CD4-positive, alpha-beta T cell treated with Interleukin-4 for 1 hour (primary cell): ENCODE data around the gene SLC30A5.
"Not testable (repeated sequence)": the region's sequence is repeated elsewhere in the genome, so short reads cannot be mapped to it uniquely, and the experiment has no call there.

Experiments
- DNase-seq, 2 donors: peaks; one replicate each; pipeline ENCODE4 v3.0.0-alpha.2; 2020 to 2022

The SLC30A5 gene

DNA sequence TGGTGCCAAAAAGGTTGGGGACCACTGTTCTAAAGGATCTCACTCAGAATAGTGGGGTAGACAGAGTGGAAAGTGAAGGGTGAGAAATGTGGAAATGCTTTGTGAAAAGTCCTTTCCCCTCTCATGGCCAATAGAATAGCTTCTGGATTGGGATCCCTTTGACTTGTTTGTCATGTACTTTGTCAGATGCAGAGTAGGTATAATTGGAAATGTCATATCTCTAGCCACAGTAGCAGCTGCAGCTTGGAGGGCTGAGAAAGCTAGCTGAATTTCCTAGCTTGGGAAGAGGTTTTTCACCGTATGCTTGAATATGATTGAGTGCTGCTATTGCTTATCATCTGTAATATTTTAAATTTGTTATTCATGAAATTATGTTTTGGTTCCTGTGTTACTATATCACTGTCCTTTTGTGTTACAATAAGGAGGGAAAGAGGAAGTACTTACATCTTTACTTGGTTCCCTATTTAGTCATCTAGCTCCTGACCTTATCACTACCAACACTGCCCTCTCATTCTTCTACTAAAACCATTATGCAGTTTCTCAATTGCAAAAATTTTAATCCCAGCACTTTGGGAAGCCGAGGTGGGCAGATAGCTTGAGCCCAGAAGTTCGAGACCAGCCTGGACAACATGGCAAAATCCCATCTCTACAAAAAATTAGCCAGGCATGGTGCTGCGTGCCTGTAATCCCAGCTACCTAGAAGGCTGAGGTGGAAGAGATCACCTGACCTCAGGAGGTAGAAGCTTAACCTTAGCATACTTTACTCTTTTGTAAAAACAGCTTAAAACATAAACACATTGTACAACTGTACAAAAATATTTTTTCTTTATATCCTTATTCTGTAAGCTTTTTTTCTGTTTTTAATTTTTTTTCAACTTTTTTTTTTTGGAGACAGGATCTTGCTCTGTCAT is 12.4 kb downstream of the SLC30A5 start:
- no peak for DNase-seq

DNA sequence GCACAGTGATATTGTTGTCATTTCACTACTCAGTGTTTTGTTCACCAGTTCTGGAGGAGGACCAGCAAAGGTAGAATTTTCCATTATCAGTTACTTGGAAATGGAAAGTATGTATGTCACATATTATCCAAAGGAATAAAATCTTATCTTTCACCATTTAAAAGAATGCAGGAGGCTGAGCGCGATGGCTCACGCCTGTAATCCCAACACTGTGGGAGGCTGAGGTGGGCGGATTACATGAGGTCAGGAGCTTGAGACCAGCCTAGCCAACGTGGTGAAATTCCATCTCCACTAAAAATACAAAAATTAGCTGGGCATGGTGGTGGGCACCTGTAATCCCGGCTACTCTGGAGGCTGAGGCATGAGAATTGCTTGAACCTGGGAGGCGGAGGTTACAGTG is 14.6 kb downstream of the SLC30A5 start:
- not testable (repeated sequence) for DNase-seq

DNA sequence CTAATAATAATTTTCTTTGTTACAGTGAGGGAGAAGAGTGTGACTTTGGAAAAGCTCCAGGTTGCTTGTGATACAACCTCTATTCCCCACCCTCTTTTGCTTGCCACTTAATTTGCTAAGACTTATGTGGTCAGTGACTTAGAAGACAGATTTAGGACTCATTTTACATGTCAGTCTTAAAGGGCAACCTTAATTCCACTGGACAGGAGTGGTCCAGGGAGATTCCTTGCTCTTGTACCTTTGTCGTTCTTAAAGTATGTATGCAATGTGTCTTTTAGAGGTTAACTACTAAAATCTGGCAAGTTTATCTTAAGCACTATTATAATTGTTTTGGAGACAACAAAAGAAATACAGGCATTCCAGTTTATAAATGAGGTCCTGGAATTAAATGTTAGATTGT is 20.0 kb downstream of the SLC30A5 start:
- DNase-seq: no peak

- no peak for DNase-seq
Measured at GRCh38 chr5:69115526-69115925, 21.7 kb downstream of the SLC30A5 start.

GRCh38 chr5:69129413-69129812 is 35.6 kb downstream of the SLC30A5 start:
- DNase-seq: no peak

GRCh38 chr5:69130241-69130640 is 36.4 kb downstream of the SLC30A5 start:
- no peak for DNase-seq

- DNase-seq: no peak
Measured at GRCh38 chr5:69131304-69131703, 37.5 kb downstream of the SLC30A5 start.

- no peak for DNase-seq
Measured at GRCh38 chr5:69134126-69134525, 40.3 kb downstream of the SLC30A5 start.

DNA sequence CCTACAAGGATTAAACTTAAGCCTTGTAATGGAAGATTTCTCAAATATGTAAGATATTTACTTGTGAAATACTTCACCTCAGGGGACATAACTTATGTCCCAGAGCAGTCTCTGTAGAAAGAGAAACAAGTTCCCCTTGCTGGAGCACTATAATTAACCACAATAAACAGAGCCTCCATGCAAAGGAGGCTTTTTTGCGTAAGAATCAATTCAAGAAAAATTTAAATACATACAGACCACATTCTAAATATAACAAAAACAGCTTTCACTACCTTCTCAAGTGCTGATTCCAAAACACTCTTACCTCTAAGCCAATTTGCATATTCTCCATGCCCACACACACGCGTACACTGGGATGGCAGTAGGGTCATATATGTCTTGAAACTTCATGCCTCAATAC is 42.5 kb downstream of the SLC30A5 start:
- no peak for DNase-seq

GRCh38 chr5:69137208-69137607 is 43.4 kb downstream of the SLC30A5 start:
- not testable (repeated sequence) for DNase-seq

DNA sequence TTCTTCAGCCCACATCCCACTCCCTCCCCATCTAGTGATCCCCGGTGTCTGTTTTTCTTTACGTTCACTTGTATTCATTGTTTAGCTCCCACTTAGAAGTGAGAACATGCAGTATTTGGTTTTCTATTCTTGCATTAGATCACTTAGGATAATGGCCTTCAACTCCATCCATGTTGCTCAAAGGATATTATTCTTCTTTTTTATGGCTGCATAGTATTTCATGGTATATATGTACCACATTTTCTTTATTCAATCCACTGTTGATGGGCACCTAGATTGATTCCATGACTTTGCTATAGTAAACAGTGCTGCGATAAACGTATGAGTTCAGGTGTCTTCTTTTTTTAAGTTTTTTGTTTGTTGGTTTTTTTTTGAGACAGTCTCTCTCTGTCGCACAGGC is 44.0 kb downstream of the SLC30A5 start:
- no peak for DNase-seq

- DNase-seq: no peak
Measured at GRCh38 chr5:69138766-69139165, 45.0 kb downstream of the SLC30A5 start.

DNA sequence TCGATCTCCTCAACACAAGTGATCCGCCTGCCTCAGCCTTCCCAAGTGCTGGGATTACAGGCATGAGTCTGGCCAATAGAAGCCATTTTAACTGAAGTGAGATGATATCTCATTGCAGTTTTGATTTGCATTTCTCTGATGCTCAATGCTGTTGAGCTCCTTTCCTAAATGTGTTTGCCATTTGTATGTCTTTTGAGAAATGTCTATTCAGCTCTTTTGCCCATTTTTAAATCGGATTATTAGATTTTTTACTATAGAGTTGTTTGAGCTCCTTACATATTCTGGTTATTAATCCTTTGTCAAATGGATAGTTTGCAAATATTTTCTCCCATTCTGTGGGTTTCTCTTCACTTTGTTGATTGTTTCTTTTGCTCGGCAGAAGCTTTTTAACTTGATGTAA is 46.4 kb downstream of the SLC30A5 start:
- DNase-seq: not testable (repeated sequence)

DNA sequence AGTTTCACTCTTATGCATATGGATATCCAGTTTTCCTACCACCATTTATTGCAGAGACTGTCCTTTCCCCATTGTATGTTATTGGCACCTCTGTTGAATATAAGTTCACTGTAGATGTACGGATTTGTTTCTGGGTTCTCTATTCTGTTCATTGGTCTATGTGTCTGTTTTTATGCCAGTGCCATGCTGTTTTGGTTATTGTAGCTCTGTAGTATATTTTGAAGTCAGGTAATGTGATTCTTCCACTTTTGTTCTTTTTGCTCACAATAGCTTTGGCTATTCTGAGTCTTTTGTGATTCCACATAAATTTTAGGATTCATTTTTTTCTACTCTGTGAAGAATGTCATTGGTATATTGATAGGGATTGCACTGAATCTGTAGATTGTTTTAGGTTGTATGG is 47.0 kb downstream of the SLC30A5 start:
- no peak for DNase-seq

GRCh38 chr5:69148576-69148975 is 54.8 kb downstream of the SLC30A5 start:
- not testable (repeated sequence) for DNase-seq

DNA sequence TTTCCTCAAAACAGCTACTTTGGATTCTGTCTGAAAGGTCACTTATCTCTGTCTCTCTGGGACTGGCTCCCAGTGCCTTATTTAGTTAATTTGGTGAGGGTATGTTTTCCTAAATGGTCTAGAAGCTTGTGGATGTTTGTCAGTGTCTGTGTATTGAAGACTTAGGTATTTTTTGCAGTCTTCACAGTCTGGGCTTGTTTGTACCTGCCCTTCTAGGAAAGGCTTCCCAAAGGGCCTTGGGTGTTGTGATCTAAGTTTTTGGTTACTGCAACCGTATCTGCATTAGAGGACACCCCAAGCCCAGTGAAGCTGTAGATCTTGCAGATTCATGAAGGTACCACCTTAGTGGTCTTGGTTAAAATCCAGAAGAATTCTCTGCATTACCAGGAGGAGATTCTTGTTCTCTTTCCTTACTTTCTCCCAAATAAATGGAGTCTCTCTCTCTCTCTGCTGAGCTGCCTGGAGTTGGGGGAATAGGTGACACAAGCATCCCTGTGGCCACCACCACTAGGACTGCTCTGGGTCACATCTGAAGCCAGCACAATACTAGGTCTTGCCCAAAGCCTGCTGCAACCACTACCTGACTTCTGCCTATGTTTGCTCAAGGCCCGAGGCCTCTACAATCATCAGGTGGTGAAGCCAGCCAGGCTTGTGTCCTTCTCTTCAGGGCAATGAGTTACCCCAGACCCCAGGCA is 55.3 kb downstream of the SLC30A5 start:
- DNase-seq: no peak

- no peak for DNase-seq
Measured at GRCh38 chr5:69149676-69150010, 55.8 kb downstream of the SLC30A5 start.

GRCh38 chr5:69152731-69153130 is 58.9 kb downstream of the SLC30A5 start:
- no peak for DNase-seq

DNA sequence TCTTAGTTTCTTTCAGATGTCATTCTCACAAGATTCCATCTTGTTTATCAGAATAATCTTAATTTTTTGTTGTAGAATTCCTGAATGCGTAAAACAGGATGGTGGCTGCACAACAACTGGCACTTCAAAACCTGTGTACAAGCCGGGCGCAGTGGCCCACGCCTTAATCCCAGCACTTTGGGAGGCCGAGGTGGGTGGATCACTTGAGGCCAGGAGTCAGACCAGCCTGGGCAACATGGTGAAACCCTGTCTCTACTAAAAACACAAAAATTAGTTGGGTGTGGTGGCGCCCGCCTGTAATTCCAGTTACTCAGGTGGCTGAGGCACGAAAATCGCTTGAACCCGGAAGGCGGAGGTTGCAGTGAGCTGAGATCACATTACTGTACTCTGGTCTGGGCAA is 62.6 kb downstream of the SLC30A5 start:
- no peak for DNase-seq

- no peak for DNase-seq
Measured at GRCh38 chr5:69158039-69158438, 64.2 kb downstream of the SLC30A5 start.

DNA sequence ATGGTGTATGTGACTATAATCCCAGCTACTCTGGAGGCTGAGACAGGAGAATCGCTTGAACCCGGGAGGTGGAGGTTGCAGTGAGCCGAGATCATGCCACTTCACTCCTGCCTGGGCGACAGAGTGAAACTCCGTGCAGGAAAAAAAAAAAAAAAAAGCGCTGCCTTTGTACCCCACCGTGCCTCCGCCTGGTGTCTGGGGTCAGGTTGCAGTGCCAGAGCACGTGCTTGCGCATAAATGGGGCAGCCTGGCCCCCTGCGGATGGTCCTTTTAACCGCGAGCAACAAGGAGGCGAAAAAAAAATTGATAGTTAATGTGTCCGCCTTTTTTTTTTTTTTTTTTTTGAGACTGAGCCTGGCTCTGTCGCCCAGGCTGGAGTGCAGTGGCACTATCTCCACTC is 66.8 kb downstream of the SLC30A5 start:
- DNase-seq: no peak

GRCh38 chr5:69166686-69167492 is 73.1 kb downstream of the SLC30A5 start, which contains the start of gene CCNB1:
CCNB1 (plus strand) TSS chr5:69167150; CDS start chr5:69167263, 113 bp downstream.
- peak; percentile 97 for DNase-seq

- DNase-seq: no peak
Measured at GRCh38 chr5:69167493-69167855, 73.7 kb downstream of the SLC30A5 start.
